Activated T-helper 17 cell treated with anti-CD3 and anti-CD28 coated beads, Interleukin-2, amount 50 U/mL, for 72 hours (primary cell): Measurements from ENCODE around the gene ONECUT3. TPM values are rescaled to one million over a fixed set of nuclear protein-coding genes. Genes with fewer than 3 reads are reported as not detected.
"Not testable (repeated sequence)": the region's sequence is repeated elsewhere in the genome, so short reads cannot be mapped to it uniquely, and the experiment has no call there.

ENCODE experiments used
- ATAC-seq: fragments of 150-1000 bp; cut with Tn5 transposase; replicated peaks from 2 replicates; pipeline ENCODE4 v1.10.0; 2021; ENCODE audit warnings: mild to moderate bottlenecking, moderate library complexity
- H3K27ac Mint-ChIP-seq: one replicate; pipeline ENCODE4 v1.8.0; 2022; ENCODE audit warnings: mixed read lengths
- H3K27me3 Mint-ChIP-seq: one replicate; pipeline ENCODE4 v1.8.0; 2022; ENCODE audit warnings: mixed read lengths
- H3K36me3 Mint-ChIP-seq: one replicate; pipeline ENCODE4 v1.8.0; 2022; ENCODE audit warnings: low read depth, mild to moderate bottlenecking, mixed read lengths
- H3K4me1 Mint-ChIP-seq: one replicate; pipeline ENCODE4 v1.8.0; 2022; ENCODE audit warnings: mixed read lengths
- H3K4me3 Mint-ChIP-seq: one replicate; pipeline ENCODE4 v1.8.0; 2022; ENCODE audit warnings: mild to moderate bottlenecking, mixed read lengths
- H3K9me3 Mint-ChIP-seq: one replicate; pipeline ENCODE4 v1.8.0; 2022; ENCODE audit warnings: mixed read lengths
- total RNA-seq, 2 donors: library from RNA; stranded (reverse); gene quantifications; one replicate each; pipeline ENCODE4 v1.2.3, GENCODE V29; 2022

The ONECUT3 gene
- total RNA-seq, 2 donors from 2014 or later: not detected

DNA sequence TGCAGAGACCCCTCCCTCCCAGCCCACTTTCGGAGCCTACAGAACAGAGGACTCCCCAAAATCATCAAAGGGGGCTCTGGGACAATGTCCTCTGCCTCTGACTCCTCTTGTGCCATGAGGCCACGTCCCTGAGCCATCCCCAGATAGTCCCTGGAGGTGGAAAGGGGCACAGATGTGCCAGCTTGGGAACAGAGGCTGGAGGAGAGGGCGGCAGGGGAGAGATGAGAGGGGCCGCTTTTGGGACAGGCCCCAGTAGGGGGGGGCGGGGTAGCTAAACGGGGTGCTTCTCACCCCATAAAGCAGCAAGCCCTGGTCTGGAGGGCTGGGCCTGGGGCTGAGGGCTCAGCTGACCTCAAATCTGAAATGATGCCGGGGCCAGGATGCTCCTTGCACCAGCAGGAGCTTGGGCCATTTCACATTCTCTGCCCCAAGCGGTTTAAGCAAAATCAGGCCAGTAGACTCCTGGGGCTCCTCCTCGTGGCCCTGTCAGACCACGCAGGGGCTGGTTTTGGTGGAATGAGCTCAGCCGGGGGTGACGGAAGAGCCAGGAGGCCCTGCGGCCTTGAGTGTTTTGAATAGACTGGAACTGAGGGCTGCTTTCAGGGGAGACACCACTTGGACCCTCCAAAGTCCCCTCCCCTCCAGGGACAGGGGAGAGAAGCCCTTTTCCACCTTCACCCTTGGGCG is 27.1 kb downstream of the ONECUT3 start:
- H3K27ac Mint-ChIP-seq: no peak overlapping the region
- no peaks in the 10 kb centered on the region for H3K36me3 Mint-ChIP-seq
- no peaks in the 10 kb centered on the region for H3K4me1 Mint-ChIP-seq
- H3K9me3 Mint-ChIP-seq: no peaks in the 10 kb centered on the region
- H3K27me3 Mint-ChIP-seq: peaks cover 28% of the 10 kb centered on the region
- ATAC-seq: no peak
- no peak overlapping the region for H3K4me3 Mint-ChIP-seq

DNA sequence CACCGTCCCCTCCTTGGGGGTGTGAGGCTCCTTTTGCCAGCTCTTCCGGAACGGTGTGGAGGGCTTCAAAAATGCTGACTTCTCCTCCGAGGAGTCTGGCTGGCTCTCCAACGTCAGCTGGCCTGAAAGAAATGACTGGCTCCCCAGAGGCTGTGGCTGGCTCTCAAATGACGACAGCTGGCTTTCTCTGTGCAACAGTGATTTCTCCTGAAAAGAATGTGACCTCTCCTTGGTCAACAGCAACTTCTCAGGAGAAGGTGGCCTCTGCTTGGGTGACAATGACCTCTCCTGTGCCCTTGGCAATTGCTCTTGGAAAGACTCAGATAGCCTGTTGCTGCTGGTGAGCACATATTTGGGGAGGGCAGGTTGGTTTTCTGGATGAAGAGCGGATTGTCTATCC is 29.2 kb downstream of the ONECUT3 start:
- no peaks in the 10 kb centered on the region for H3K4me1 Mint-ChIP-seq
- no peak overlapping the region for H3K4me3 Mint-ChIP-seq
- no peak overlapping the region for H3K27ac Mint-ChIP-seq
- no peak for ATAC-seq
- H3K9me3 Mint-ChIP-seq: no peaks in the 10 kb centered on the region
- H3K27me3 Mint-ChIP-seq: peaks cover 18% of the 10 kb centered on the region
- H3K36me3 Mint-ChIP-seq: no peaks in the 10 kb centered on the region

DNA sequence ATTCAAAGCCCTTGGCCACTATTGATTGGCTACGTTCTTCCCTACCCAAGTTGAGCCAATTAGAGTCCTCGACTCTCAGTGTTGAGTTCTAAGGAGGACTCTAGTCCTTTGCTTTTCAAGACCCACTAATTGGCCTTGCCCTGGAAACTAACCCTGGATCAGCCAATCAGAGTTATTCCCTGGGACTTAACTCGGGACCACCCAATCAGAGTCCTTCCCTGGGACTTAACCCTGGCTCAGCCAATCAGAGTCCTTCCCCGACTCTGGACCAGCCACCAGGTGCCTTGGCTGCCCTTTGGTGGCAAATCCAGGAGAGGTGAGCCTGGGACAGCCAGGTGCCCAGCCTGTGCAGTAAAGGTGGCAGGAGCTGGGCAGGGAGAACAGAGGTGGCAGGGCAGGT is 30.0 kb downstream of the ONECUT3 start:
- no peaks in the 10 kb centered on the region for H3K36me3 Mint-ChIP-seq
- no peak overlapping the region for H3K4me3 Mint-ChIP-seq
- peaks cover 18% of the 10 kb centered on the region for H3K27me3 Mint-ChIP-seq
- H3K27ac Mint-ChIP-seq: no peak overlapping the region
- ATAC-seq: no peak
- H3K9me3 Mint-ChIP-seq: no peaks in the 10 kb centered on the region
- no peaks in the 10 kb centered on the region for H3K4me1 Mint-ChIP-seq

DNA sequence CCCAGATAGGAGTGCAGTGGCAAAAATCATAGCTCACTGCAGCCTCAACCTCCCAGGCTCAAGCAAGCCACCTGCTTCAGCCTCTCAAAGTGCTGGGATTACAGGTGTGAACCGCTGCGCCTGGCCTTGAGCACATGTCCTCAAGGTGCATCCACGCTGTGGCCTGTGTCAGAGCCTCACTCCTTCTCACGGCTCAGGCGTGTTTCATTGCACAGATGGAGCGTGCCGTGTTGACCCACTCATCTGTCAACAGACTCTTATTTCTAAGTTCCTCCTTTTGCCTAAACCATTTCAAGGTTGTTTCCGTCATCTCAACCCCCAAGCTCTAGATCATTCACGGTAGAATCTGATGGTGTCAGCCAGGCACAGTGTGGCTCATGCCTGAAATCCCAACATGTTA is 30.6 kb downstream of the ONECUT3 start:
- Mint-ChIP-seq H3K27me3 (peaks cover 17% of the 10 kb centered on the region), H3K4me3 (no peak overlapping the region), H3K27ac (no peak overlapping the region), H3K4me1 (no peaks in the 10 kb centered on the region), H3K9me3 (no peaks in the 10 kb centered on the region), H3K36me3 (no peaks in the 10 kb centered on the region)
- no peak for ATAC-seq

DNA sequence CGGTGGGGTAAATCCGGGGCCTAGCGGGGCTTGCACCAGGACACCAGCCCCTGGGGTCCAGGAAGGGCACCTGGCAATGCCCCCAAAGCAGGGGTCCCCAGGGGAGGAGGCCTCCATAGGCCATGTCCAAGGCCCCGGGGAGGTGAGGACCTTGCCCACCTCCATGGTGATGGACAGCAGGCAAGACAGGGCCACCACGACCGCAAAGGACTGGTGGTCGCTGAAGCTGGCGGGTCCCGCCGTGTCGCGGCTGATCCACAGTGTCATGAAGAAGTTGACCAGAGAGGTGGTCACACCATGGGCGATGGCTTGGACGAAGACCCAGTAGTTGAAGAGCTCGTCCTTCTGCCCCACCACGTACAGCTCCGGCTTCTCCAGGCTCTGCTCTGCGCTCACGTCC is 32.0 kb downstream of the ONECUT3 start:
- Mint-ChIP-seq H3K36me3 (no peaks in the 10 kb centered on the region), H3K4me3 (no peak overlapping the region), H3K4me1 (no peaks in the 10 kb centered on the region), H3K9me3 (no peaks in the 10 kb centered on the region), H3K27ac (no peak overlapping the region), H3K27me3 (peaks cover 9% of the 10 kb centered on the region)
- ATAC-seq: no peak

GRCh38 chr19:1786668-1787067 is 33.4 kb downstream of the ONECUT3 start:
- peaks cover 4% of the 10 kb centered on the region for H3K27me3 Mint-ChIP-seq
- H3K4me1 Mint-ChIP-seq: no peaks in the 10 kb centered on the region
- H3K27ac Mint-ChIP-seq: no peak overlapping the region
- no peaks in the 10 kb centered on the region for H3K36me3 Mint-ChIP-seq
- H3K4me3 Mint-ChIP-seq: no peak overlapping the region
- no peak for ATAC-seq
- H3K9me3 Mint-ChIP-seq: no peaks in the 10 kb centered on the region

- H3K4me3 Mint-ChIP-seq: no peak overlapping the region
- ATAC-seq: no peak
- no peak overlapping the region for H3K27ac Mint-ChIP-seq
- H3K36me3 Mint-ChIP-seq: no peaks in the 10 kb centered on the region
- no peaks in the 10 kb centered on the region for H3K9me3 Mint-ChIP-seq
- H3K27me3 Mint-ChIP-seq: peaks cover 4% of the 10 kb centered on the region
- H3K4me1 Mint-ChIP-seq: no peaks in the 10 kb centered on the region
These were observed 33.8 kb downstream of the ONECUT3 start for GRCh38 chr19:1787116-1787515.

GRCh38 chr19:1789261-1790041 is 36.1 kb downstream of the ONECUT3 start:
- Mint-ChIP-seq H3K36me3 (no peaks in the 10 kb centered on the region), H3K4me3 (no peak overlapping the region), H3K9me3 (no peaks in the 10 kb centered on the region), H3K27me3 (no peaks in the 10 kb centered on the region), H3K27ac (no peak overlapping the region), H3K4me1 (no peaks in the 10 kb centered on the region)
- no peak for ATAC-seq

- ATAC-seq: no peak
- no peak overlapping the region for H3K27ac Mint-ChIP-seq
- H3K36me3 Mint-ChIP-seq: no peaks in the 10 kb centered on the region
- H3K4me1 Mint-ChIP-seq: no peaks in the 10 kb centered on the region
- no peaks in the 10 kb centered on the region for H3K9me3 Mint-ChIP-seq
- no peaks in the 10 kb centered on the region for H3K27me3 Mint-ChIP-seq
- no peak overlapping the region for H3K4me3 Mint-ChIP-seq
These were observed 36.9 kb downstream of the ONECUT3 start for GRCh38 chr19:1790054-1790792.

DNA sequence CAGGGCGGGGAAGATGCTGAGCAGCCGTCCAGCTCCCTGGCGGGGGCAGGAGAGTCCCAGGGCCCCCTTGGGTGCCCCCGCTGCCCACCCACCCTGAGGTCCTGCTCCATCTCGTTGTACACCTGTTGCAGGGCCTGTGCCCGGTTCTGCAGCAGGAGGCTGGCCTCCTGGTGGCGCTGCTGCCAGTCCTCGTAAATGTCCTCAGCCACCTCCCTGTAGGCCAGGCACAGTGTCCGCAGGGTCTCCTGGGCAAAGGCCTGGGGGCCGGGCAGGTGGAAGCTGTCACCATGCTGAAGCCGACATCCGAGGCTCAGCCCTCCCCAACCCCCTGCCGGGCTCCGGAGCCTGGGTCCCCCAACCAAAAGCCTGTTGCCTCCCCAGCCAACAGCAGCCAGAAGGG is 38.6 kb downstream of the ONECUT3 start:
- Mint-ChIP-seq H3K9me3 (no peaks in the 10 kb centered on the region), H3K4me1 (no peaks in the 10 kb centered on the region), H3K4me3 (no peak overlapping the region), H3K36me3 (no peaks in the 10 kb centered on the region), H3K27me3 (peaks cover 5% of the 10 kb centered on the region), H3K27ac (no peak overlapping the region)
- no peak for ATAC-seq

GRCh38 chr19:1794424-1795172 is 41.3 kb downstream of the ONECUT3 start:
- Mint-ChIP-seq H3K27ac (no peak overlapping the region), H3K4me3 (no peak overlapping the region), H3K27me3 (peaks cover 5% of the 10 kb centered on the region), H3K36me3 (no peaks in the 10 kb centered on the region), H3K4me1 (no peaks in the 10 kb centered on the region), H3K9me3 (no peaks in the 10 kb centered on the region)
- peak; percentile 19 for ATAC-seq

DNA sequence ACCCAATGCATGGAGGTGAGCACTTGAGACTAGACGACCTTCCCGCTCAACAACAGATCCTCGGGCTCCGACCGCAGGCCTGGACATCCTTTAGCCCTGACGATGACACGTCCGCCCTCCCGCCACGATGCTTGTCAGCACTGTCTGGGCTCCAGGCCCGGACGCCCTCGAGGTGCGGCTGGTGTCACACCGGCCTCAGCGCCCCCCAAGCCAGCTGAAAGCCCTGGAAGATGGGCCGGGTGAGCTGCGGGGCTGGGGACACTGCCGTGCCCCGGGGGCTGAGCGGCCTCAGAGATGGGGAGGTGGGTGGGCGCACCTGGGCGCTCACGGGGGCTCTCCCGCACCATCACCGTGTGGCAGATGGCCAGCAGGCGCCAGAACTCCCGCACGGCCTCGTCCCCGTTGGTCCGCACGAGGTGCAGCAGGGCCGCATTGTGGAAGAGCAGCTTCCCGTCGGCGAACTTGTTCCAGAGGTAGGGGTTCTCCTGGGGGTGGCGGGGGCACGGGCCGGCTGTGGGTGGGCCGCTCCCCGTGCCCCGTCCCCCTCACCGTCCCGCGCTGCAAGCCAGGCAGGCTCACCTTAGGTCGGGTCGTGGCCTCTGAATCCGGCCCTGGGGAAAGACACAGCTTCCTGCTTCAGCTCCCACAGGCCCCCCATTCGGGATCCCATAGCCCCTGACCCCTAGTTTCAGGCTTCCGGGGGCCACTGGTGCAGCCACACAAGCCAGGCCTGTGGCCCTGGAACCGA is 43.3 kb downstream of the ONECUT3 start:
- H3K4me3 Mint-ChIP-seq: no peak overlapping the region
- H3K36me3 Mint-ChIP-seq: peaks cover 7% of the 10 kb centered on the region
- H3K9me3 Mint-ChIP-seq: no peaks in the 10 kb centered on the region
- no peak overlapping the region for H3K27ac Mint-ChIP-seq
- no peaks in the 10 kb centered on the region for H3K4me1 Mint-ChIP-seq
- H3K27me3 Mint-ChIP-seq: peaks cover 5% of the 10 kb centered on the region
- ATAC-seq: peak; percentile 8

- not testable (repeated sequence) for H3K4me1 Mint-ChIP-seq, ATAC-seq
These were observed 44.0 kb downstream of the ONECUT3 start for GRCh38 chr19:1797313-1797712.

More at GRCh38 chr19:1797313-1797712, 44.0 kb downstream of the ONECUT3 start:
- H3K27ac Mint-ChIP-seq, H3K36me3 Mint-ChIP-seq, H3K4me3 Mint-ChIP-seq, H3K27me3 Mint-ChIP-seq, H3K9me3 Mint-ChIP-seq: not testable (repeated sequence)
